SK-N-MC (cell line): ENCODE results near the gene CLP1.

ENCODE experiments used
- EZH2 ChIP-seq: fragments of 200-600 bp; sonication (generic); IDR thresholded peaks from one replicate; pipeline ENCODE4 v1.6.1; 2017; ENCODE audit warnings: antibody characterized with exemption
- FOXP2 ChIP-seq: optimal IDR thresholded peaks from 2 replicates; pipeline ENCODE3; 2011; ENCODE audit warnings: mild to moderate bottlenecking, moderate library complexity; ENCODE audit not compliant: insufficient read depth; ENCODE audit errors: extremely low read length, control extremely low read depth
- POLR2AphosphoS5 ChIP-seq: IDR thresholded peaks from 2 replicates; pipeline ENCODE4 v1.6.1; 2012; ENCODE audit warnings: mild to moderate bottlenecking, low read depth, low read length, borderline replicate concordance

- no peak for TF ChIP-seq EZH2
- no peak for TF ChIP-seq POLR2AphosphoS5
- no peak for TF ChIP-seq FOXP2
These were observed 25.4 kb upstream of the CLP1 start for GRCh38 chr11:57632116-57632515.
